Stimulated activated CD4-positive, alpha-beta T cell treated with anti-CD3 and anti-CD28 coated beads, Interleukin-1b, Interleukin-23, amount 100 ng/mL, for 4 hours (primary cell): ENCODE results near the gene ATG10.
"Not testable (repeated sequence)": the region's sequence is repeated elsewhere in the genome, so short reads cannot be mapped to it uniquely, and the experiment has no call there.

Experiments
- DNase-seq, 2 donors: peaks; one replicate each; pipeline ENCODE4 v3.0.0-alpha.2; 2020; ENCODE audit warnings: low read depth in 2 of 2

Gene ATG10

GRCh38 chr5:82129723-82130285 lies 158.0 kb downstream of the ATG10 start:
- DNase-seq, result no peak

- no peak for DNase-seq
These were observed 158.8 kb downstream of the ATG10 start for GRCh38 chr5:82130602-82131001.

GRCh38 chr5:82137205-82137604 lies 165.4 kb downstream of the ATG10 start:
- no peak for DNase-seq

- DNase-seq, result not testable (repeated sequence)
These were observed 168.0 kb downstream of the ATG10 start for GRCh38 chr5:82139837-82140236.

- DNase-seq, result no peak
These were observed 170.5 kb downstream of the ATG10 start for GRCh38 chr5:82142217-82142841.

GRCh38 chr5:82142928-82143577 lies 171.2 kb downstream of the ATG10 start:
- DNase-seq, result no peak

- DNase-seq, result no peak
These were observed 176.2 kb downstream of the ATG10 start for GRCh38 chr5:82147860-82148573.

- DNase-seq, result no peak
These were observed 177.6 kb downstream of the ATG10 start for GRCh38 chr5:82149434-82149833.

GRCh38 chr5:82150559-82150958 lies 178.7 kb downstream of the ATG10 start:
- no peak for DNase-seq

- no peak for DNase-seq
These were observed 179.4 kb downstream of the ATG10 start for GRCh38 chr5:82151204-82151603.

- no peak for DNase-seq
These were observed 179.8 kb downstream of the ATG10 start for GRCh38 chr5:82151662-82152061.

GRCh38 chr5:82152978-82153481 lies 181.2 kb downstream of the ATG10 start:
- DNase-seq, result no peak

GRCh38 chr5:82154776-82155175 lies 183.0 kb downstream of the ATG10 start:
- no peak for DNase-seq

GRCh38 chr5:82155305-82155704 lies 183.5 kb downstream of the ATG10 start:
- no peak for DNase-seq

GRCh38 chr5:82156874-82157273 lies 185.1 kb downstream of the ATG10 start:
- DNase-seq, result no peak

- DNase-seq, result no peak
These were observed 187.1 kb downstream of the ATG10 start for GRCh38 chr5:82158755-82159413.

- DNase-seq, result no peak
These were observed 189.1 kb downstream of the ATG10 start for GRCh38 chr5:82160948-82161347.

GRCh38 chr5:82162573-82162972 lies 190.8 kb downstream of the ATG10 start:
- no peak for DNase-seq

GRCh38 chr5:82163452-82164175 lies 191.8 kb downstream of the ATG10 start:
- no peak for DNase-seq

GRCh38 chr5:82164176-82164976 lies 192.6 kb downstream of the ATG10 start:
- DNase-seq, result no peak
